Left ventricle myocardium inferior (tissue), 1 donor: ENCODE data around the gene ANKRD13B. TPM values are rescaled to one million over a fixed set of nuclear protein-coding genes. Genes with fewer than 3 reads are reported as not detected.

ENCODE experiments used
- DNase-seq: peaks from one replicate; pipeline ENCODE4 v3.0.0-alpha.2; 2020
- H3K27ac ChIP-seq: fragments of 200-600 bp; replicated peaks from 2 replicates; pipeline ENCODE4 v1.8.0; 2021
- H3K27me3 ChIP-seq: fragments of 200-600 bp; 2 replicates; pipeline ENCODE4 v1.8.0; 2021; ENCODE audit warnings: low read depth
- H3K36me3 ChIP-seq: fragments of 200-600 bp; 2 replicates; pipeline ENCODE4 v1.8.0; 2021
- H3K4me1 ChIP-seq: fragments of 200-600 bp; 2 replicates; pipeline ENCODE4 v1.8.0; 2021
- H3K4me3 ChIP-seq: fragments of 200-600 bp; 2 replicates; pipeline ENCODE4 v1.8.0; 2021; ENCODE audit warnings: mild to moderate bottlenecking, moderate library complexity
- H3K9me3 ChIP-seq: fragments of 200-600 bp; replicated peaks from 2 replicates; pipeline ENCODE4 v1.8.0; 2021
- intact Hi-C: fragments of 100-400 bp; cut with micrococcal nuclease; formaldehyde crosslinking; loops from one replicate; pipeline ENCODE4 v1.11.0; 2022
- total RNA-seq: library from RNA; stranded (reverse); fragmentation: NEBNext Ultra II Directional; extraction: Animal tissue kit (Norgen Biotek cat#: 25700); gene quantifications from one replicate; pipeline ENCODE4 v1.2.1, GENCODE V29; 2021
- TF ChIP-seq, protein P1 (sequence below): fragments of 200-600 bp; IDR thresholded peaks from 2 replicates; pipeline ENCODE4 v1.8.0; 2021; ENCODE audit warnings: antibody characterized with exemption, mild to moderate bottlenecking, borderline replicate concordance
- donor health status: DM: no; HTN: yes; CAD: no; lungs with severe emphysema.

ANKRD13B gene
- total RNA-seq, 1 donor from 2014 or later: 5.9 TPM

DNA sequence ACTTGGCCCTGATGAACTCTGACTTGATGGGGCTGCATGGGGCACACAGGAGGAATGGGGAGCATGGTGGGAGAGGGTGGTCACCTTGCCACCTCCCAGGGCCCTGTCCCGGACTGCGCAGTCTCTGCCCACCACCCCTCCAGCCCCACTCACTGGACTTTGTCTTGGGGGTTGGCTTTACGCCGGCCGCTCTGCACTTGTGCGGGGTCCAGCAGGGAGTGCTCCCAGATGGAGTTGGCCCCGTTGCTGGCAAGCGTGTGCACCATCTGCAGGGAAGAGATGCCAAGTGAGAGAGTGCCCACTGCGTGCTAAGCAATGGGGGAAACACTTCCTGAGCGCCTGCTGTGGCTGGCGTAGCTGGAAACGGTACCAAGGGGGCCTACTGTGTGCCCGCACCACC lies 10.2 kb upstream of the ANKRD13B start:
- Histone ChIP-seq H3K9me3 (no peaks in the 10 kb centered on the region), H3K4me1 (peaks cover 67% of the 10 kb centered on the region), H3K36me3 (peaks cover 54% of the 10 kb centered on the region), H3K4me3 (no peak overlapping the region), H3K27ac (peak overlapping the region; percentile 93), H3K27me3 (no peaks in the 10 kb centered on the region)
- TF ChIP-seq, protein P1, sequence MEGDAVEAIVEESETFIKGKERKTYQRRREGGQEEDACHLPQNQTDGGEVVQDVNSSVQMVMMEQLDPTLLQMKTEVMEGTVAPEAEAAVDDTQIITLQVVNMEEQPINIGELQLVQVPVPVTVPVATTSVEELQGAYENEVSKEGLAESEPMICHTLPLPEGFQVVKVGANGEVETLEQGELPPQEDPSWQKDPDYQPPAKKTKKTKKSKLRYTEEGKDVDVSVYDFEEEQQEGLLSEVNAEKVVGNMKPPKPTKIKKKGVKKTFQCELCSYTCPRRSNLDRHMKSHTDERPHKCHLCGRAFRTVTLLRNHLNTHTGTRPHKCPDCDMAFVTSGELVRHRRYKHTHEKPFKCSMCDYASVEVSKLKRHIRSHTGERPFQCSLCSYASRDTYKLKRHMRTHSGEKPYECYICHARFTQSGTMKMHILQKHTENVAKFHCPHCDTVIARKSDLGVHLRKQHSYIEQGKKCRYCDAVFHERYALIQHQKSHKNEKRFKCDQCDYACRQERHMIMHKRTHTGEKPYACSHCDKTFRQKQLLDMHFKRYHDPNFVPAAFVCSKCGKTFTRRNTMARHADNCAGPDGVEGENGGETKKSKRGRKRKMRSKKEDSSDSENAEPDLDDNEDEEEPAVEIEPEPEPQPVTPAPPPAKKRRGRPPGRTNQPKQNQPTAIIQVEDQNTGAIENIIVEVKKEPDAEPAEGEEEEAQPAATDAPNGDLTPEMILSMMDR: no peak
- intact Hi-C loops: no loop called here
- no peak for DNase-seq

- no peaks in the 10 kb centered on the region for H3K9me3 ChIP-seq
- H3K4me1 ChIP-seq: peaks cover 71% of the 10 kb centered on the region
- peak; percentile 16 for DNase-seq
- peak overlapping the region; percentile 95 for H3K4me3 ChIP-seq
- H3K27ac ChIP-seq: peak overlapping the region; percentile 93
- no peaks in the 10 kb centered on the region for H3K27me3 ChIP-seq
- TF ChIP-seq, protein P1: no peak
- intact Hi-C loops: no loop called here
- peaks cover 45% of the 10 kb centered on the region for H3K36me3 ChIP-seq
Observed at GRCh38 chr17:29583324-29584248, 9.3 kb upstream of the ANKRD13B start.

- peaks cover 76% of the 10 kb centered on the region for H3K4me1 ChIP-seq
- H3K4me3 ChIP-seq: peak overlapping the region; percentile 95
- TF ChIP-seq, protein P1: no peak
- no peaks in the 10 kb centered on the region for H3K9me3 ChIP-seq
- H3K27ac ChIP-seq: peak overlapping the region; percentile 93
- intact Hi-C loops: no loop called here
- H3K27me3 ChIP-seq: no peaks in the 10 kb centered on the region
- peaks cover 37% of the 10 kb centered on the region for H3K36me3 ChIP-seq
- peak; percentile 55 for DNase-seq
Observed at GRCh38 chr17:29584452-29585079, 8.4 kb upstream of the ANKRD13B start.

DNA sequence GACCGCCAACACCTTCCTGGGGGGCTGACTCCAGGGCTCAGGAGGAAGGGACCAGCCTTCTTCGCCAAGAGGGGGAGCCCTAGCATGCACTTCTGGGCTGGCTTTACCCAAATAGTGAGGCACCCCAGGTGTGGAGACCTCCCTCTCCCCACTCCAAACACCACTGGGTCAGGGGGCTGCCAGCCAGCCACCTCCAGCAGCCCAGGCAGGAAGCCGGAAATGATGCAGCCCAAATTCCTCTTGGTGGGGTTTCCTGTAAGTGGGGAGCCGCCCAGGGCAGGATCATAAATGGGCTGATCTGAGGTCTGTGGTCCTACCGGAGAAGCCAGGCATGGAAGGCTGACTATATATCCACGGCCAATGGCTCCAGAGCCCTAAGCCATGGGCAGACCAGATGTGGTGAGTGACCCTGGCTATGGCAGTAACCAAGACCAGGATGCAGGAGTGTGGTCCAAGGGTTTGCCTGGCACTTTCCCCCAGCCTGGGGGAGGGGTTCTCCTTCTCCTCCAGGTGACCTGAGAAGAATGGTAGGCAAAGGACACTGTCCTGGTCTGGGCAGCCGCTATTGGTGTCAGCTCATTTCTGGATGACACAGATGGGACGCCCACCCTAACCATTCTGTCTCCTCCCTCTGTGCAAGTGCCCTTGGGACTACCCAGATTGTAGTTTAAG lies 7.7 kb upstream of the ANKRD13B start:
- intact Hi-C loops: no loop called here
- DNase-seq: no peak
- Histone ChIP-seq H3K9me3 (no peaks in the 10 kb centered on the region), H3K4me1 (peaks cover 79% of the 10 kb centered on the region), H3K4me3 (peak overlapping the region; percentile 95), H3K27ac (peak overlapping the region; percentile 93), H3K27me3 (no peaks in the 10 kb centered on the region), H3K36me3 (peaks cover 30% of the 10 kb centered on the region)
- TF ChIP-seq, protein P1: peak; percentile 26

DNA sequence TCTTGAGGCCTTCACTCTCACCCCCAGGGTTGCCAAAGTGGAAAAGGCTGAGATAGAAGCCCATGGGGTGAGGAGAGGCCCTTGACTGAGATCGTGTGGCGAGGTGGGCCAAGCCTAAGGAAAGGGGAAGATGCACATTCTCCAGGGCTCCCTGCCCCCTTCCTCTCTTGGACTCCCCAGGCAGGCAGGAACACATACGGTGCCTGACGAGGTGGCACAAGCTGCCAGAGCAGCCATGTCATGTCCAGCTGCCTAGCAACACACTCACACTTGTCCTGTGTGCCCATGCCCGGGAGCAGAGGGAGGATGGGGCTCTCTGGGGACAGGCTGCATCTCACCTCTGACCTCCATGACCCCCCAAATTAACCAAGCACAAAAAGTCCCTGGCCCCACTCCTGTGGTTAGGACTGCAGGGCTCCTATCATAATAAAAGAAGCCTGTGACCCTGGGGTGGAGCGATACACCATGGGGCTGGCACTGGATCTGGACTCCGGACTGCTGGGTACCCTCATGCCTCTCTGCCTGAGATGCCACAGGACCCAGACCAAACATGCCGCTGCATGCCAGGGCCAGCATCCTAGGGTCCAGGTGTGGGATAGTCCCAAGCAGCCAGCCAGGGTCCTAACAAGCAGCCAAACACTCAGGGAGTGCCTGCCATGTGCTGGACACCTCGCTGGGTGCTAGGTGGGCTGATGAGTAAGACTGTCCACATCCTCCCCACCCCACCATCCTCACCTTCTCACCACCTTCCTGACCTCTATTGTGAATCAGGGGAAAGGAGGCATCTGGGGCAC lies 6.1 kb upstream of the ANKRD13B start:
- intact Hi-C loops: no loop called here

More for the DNA sequence above, 6.1 kb upstream of the ANKRD13B start:
- H3K4me3 ChIP-seq: peak overlapping the region; percentile 95
- TF ChIP-seq, protein P1: no peak
- peak overlapping the region; percentile 93 for H3K27ac ChIP-seq
- H3K9me3 ChIP-seq: no peaks in the 10 kb centered on the region
- no peak for DNase-seq
- peaks cover 15% of the 10 kb centered on the region for H3K36me3 ChIP-seq
- H3K4me1 ChIP-seq: peaks cover 86% of the 10 kb centered on the region
- H3K27me3 ChIP-seq: no peaks in the 10 kb centered on the region
